Osteocyte (in vitro differentiated cells): ENCODE results near the gene INSRR. TPM values are rescaled to one million over a fixed set of nuclear protein-coding genes. Genes with fewer than 3 reads are reported as not detected.

Experiments
- DNase-seq: peaks from one replicate; pipeline ENCODE4 v3.0.0; 2021; ENCODE audit warnings: mixed read lengths; ENCODE audit not compliant: unreplicated experiment; ENCODE audit errors: extremely low spot score
- H3K27ac Mint-ChIP-seq: one replicate; pipeline ENCODE4 v1.8.0; 2021; ENCODE audit warnings: mild to moderate bottlenecking, mixed read lengths; ENCODE audit not compliant: unreplicated experiment
- H3K27me3 Mint-ChIP-seq: one replicate; pipeline ENCODE4 v1.8.0; 2021; ENCODE audit warnings: mixed read lengths; ENCODE audit not compliant: unreplicated experiment
- H3K36me3 Mint-ChIP-seq: one replicate; pipeline ENCODE4 v1.8.0; 2021; ENCODE audit warnings: mixed read lengths; ENCODE audit not compliant: unreplicated experiment
- H3K4me1 Mint-ChIP-seq: one replicate; pipeline ENCODE4 v1.8.0; 2021; ENCODE audit warnings: mixed read lengths; ENCODE audit not compliant: unreplicated experiment
- H3K4me3 Mint-ChIP-seq: one replicate; pipeline ENCODE4 v1.8.0; 2021; ENCODE audit warnings: mild to moderate bottlenecking, moderate library complexity, mixed read lengths; ENCODE audit not compliant: unreplicated experiment
- H3K9me3 Mint-ChIP-seq: one replicate; pipeline ENCODE4 v1.8.0; 2021; ENCODE audit warnings: mixed read lengths; ENCODE audit not compliant: unreplicated experiment
- CTCF ChIP-seq: fragments of 200-600 bp; sonication (generic); IDR thresholded peaks from 2 replicates; pipeline ENCODE4 v1.5.0; 2021; ENCODE audit warnings: antibody characterized with exemption, mild to moderate bottlenecking, moderate library complexity
- total RNA-seq: library from RNA; stranded (reverse); gene quantifications from 2 replicates; pipeline ENCODE4 v1.2.1, GENCODE V29; 2021

INSRR gene
- total RNA-seq, 1 donor from 2014 or later = 0.21 TPM

- H3K4me3 Mint-ChIP-seq = peak overlapping the region; percentile 57
- H3K36me3 Mint-ChIP-seq = no peaks in the 10 kb centered on the region
- no peaks in the 10 kb centered on the region for H3K9me3 Mint-ChIP-seq
- H3K27ac Mint-ChIP-seq = no peak overlapping the region
- H3K27me3 Mint-ChIP-seq = peaks cover 14% of the 10 kb centered on the region
- H3K4me1 Mint-ChIP-seq = peaks cover 20% of the 10 kb centered on the region
- peak; percentile 56 for TF ChIP-seq CTCF
- DNase-seq = no peak
These were observed 45.0 kb downstream of the INSRR start for GRCh38 chr1:156813750-156814570.

- Mint-ChIP-seq H3K27me3 (peaks cover 14% of the 10 kb centered on the region), H3K4me3 (no peak overlapping the region), H3K27ac (no peak overlapping the region), H3K36me3 (no peaks in the 10 kb centered on the region), H3K4me1 (peaks cover 20% of the 10 kb centered on the region), H3K9me3 (no peaks in the 10 kb centered on the region)
- TF ChIP-seq CTCF = no peak
- DNase-seq = no peak
These were observed 45.6 kb downstream of the INSRR start for GRCh38 chr1:156813298-156813697.

- peaks cover 14% of the 10 kb centered on the region for H3K27me3 Mint-ChIP-seq
- no peak for DNase-seq
- peaks cover 20% of the 10 kb centered on the region for H3K4me1 Mint-ChIP-seq
- no peaks in the 10 kb centered on the region for H3K36me3 Mint-ChIP-seq
- no peaks in the 10 kb centered on the region for H3K9me3 Mint-ChIP-seq
- H3K4me3 Mint-ChIP-seq = no peak overlapping the region
- no peak for TF ChIP-seq CTCF
- H3K27ac Mint-ChIP-seq = no peak overlapping the region
These were observed 46.5 kb downstream of the INSRR start for GRCh38 chr1:156812293-156812990.

- DNase-seq = no peak
- Mint-ChIP-seq H3K27ac (no peak overlapping the region), H3K9me3 (no peaks in the 10 kb centered on the region), H3K4me3 (no peak overlapping the region), H3K36me3 (no peaks in the 10 kb centered on the region), H3K4me1 (peaks cover 21% of the 10 kb centered on the region), H3K27me3 (peaks cover 14% of the 10 kb centered on the region)
- TF ChIP-seq CTCF = no peak
These were observed 47.7 kb downstream of the INSRR start for GRCh38 chr1:156811168-156811567.

- H3K27me3 Mint-ChIP-seq = peaks cover 14% of the 10 kb centered on the region
- DNase-seq = no peak
- no peak overlapping the region for H3K4me3 Mint-ChIP-seq
- H3K27ac Mint-ChIP-seq = no peak overlapping the region
- no peaks in the 10 kb centered on the region for H3K9me3 Mint-ChIP-seq
- TF ChIP-seq CTCF = no peak
- H3K4me1 Mint-ChIP-seq = peaks cover 18% of the 10 kb centered on the region
- no peaks in the 10 kb centered on the region for H3K36me3 Mint-ChIP-seq
These were observed 49.1 kb downstream of the INSRR start for GRCh38 chr1:156809711-156810366.
